SH-SY5Y (cell line): ENCODE measurements around the gene TAF9B.

Experiments used
- GATA2 ChIP-seq: IDR thresholded peaks from 2 replicates; pipeline ENCODE4 v1.6.1; 2011; ENCODE audit warnings: mild to moderate bottlenecking, low read depth, low read length
- GATA3 ChIP-seq: IDR thresholded peaks from 2 replicates; pipeline ENCODE4 v1.6.1; 2011; ENCODE audit warnings: low read depth, mild to moderate bottlenecking, low read length, moderate library complexity

- TF ChIP-seq GATA2 (no peak), GATA3 (no peak)
Observed at GRCh38 chrX:78131117-78131516, 8.3 kb downstream of the TAF9B start.
